ENCODE data around the gene TDRKH. TPM values are rescaled to one million over a fixed set of nuclear protein-coding genes. Genes with fewer than 3 reads are reported as not detected.

The TDRKH gene
- total RNA-seq, 1 donor from 2014 or later = 6.8 TPM

GRCh38 chr1:151763990-151764389 is 26.3 kb downstream of the TDRKH start:
- DNase-seq (ENCODE audit: low read depth) (no peak), FAIRE-seq (no peak)
- TF ChIP-seq CTCF (IDR thresholded peaks at IDR 0.05; ENCODE audit: insufficient read depth, low read length, severe bottlenecking) = no peak
- Histone ChIP-seq H3K27me3 (ENCODE audit: control insufficient read depth, insufficient read depth, low read length) (no peaks in the 10 kb centered on the region), H3K36me3 (ENCODE audit: control insufficient read depth, insufficient read depth, low read length) (peaks cover 6% of the 10 kb centered on the region), H3K4me3 (ENCODE audit: low read depth, low read length) (peak overlapping the region; percentile 70)

- TF ChIP-seq CTCF (IDR thresholded peaks at IDR 0.05; ENCODE audit: insufficient read depth, low read length, severe bottlenecking) = no peak
- H3K27me3 ChIP-seq (ENCODE audit: control insufficient read depth, insufficient read depth, low read length) = no peaks in the 10 kb centered on the region
- H3K36me3 ChIP-seq (ENCODE audit: control insufficient read depth, insufficient read depth, low read length) = peaks cover 6% of the 10 kb centered on the region
- DNase-seq (ENCODE audit: low read depth) (peak; percentile 48), FAIRE-seq (no peak)
- H3K4me3 ChIP-seq (ENCODE audit: low read depth, low read length) = peak within 1 kb of the TSS; percentile 70
Measured at GRCh38 chr1:151762941-151763921, 27.1 kb downstream of the TDRKH start, which contains the start of gene MRPL9. Gene MRPL9 (minus strand): TSS chr1:151763496. CDS start chr1:151763479, 17 bp downstream.

DNA sequence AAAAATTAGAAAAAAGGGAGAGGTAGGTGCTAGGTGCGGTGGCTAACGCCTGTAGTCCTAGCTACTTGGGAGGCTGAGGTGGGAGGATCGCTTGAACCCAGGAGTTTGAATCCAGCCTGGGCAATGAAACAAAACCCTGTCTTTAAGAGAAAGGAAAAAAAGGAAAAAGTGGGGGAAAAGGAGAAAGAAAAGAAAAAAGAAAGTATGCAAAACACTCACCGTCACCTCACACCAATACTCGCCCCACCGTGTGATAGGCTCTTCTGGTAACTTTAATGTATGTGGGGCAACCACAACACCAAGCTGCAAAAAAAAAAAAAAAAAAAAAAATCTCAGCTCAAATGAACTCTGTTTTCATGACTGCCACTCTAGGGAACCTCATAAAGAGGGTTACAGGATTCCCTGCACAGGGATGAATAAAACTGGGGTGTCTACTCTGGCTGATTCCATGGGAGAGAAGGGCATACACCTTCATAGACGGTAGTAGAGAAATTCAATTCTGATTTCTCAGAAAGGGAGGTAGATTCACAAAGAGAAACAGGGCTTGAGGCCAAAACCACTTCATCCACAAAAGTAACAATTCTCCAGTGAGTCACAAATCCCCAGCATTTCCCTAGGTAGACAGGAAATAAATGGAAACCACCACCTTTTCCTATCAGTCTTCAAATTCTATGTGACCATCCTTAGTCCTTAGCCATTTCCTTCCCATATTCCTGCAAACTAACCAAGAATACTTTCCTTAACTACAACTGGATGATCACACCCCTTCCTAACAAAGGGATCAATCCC is 29.5 kb downstream of the TDRKH start:
- no peak for TF ChIP-seq CTCF (IDR thresholded peaks at IDR 0.05; ENCODE audit: insufficient read depth, low read length, severe bottlenecking)
- no peaks in the 10 kb centered on the region for H3K27me3 ChIP-seq (ENCODE audit: control insufficient read depth, insufficient read depth, low read length)
- no peak overlapping the region for H3K4me3 ChIP-seq (ENCODE audit: low read depth, low read length)
- H3K36me3 ChIP-seq (ENCODE audit: control insufficient read depth, insufficient read depth, low read length) = peaks cover 6% of the 10 kb centered on the region
- DNase-seq (ENCODE audit: low read depth) (peak; percentile 52), FAIRE-seq (no peak)

DNA sequence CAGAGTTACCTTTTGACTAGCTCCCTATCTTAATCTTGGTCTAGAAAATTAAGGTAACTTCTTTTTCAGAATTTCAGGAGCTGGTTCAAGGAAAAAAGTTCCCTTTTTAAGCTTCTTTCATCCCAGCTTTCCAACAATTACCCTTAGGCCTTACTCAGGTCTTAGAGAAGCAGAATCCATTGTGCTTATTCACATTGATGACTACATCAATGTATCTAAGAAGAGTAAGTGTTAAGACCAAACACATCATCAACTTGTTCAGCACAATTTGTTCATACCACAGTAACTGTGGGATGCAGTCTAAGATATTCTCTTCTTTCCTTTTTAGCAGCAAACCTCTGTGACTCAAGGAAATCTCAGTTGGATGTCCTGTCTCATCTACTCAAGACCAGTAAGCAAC is 31.1 kb downstream of the TDRKH start:
- Histone ChIP-seq H3K27me3 (ENCODE audit: control insufficient read depth, insufficient read depth, low read length) (no peaks in the 10 kb centered on the region), H3K36me3 (ENCODE audit: control insufficient read depth, insufficient read depth, low read length) (peaks cover 6% of the 10 kb centered on the region), H3K4me3 (ENCODE audit: low read depth, low read length) (no peak overlapping the region)
- FAIRE-seq (no peak), DNase-seq (ENCODE audit: low read depth) (peak; percentile 59)
- TF ChIP-seq CTCF (IDR thresholded peaks at IDR 0.05; ENCODE audit: insufficient read depth, low read length, severe bottlenecking) = no peak

DNA sequence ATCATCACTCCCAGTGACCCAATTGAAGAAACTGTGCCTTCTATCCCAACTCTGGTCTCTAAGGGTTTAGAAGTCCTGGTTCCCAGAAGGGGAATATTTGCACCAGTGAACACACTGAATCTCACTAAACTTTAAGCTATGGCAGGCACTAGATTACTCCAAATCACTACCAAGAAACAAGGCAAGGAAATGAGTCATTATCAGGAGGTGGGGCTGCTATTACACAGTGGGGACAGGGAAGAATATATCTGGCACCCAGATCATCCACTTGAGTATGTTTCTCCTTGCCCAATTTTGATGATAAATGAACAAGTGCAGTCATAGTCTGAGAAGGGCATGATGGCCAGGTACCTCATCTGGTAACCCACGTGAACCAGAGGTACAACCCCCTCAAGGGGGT is 34.0 kb downstream of the TDRKH start:
- DNase-seq (ENCODE audit: low read depth) (peak; percentile 65), FAIRE-seq (no peak)
- Histone ChIP-seq H3K27me3 (ENCODE audit: control insufficient read depth, insufficient read depth, low read length) (no peaks in the 10 kb centered on the region), H3K36me3 (ENCODE audit: control insufficient read depth, insufficient read depth, low read length) (peaks cover 5% of the 10 kb centered on the region), H3K4me3 (ENCODE audit: low read depth, low read length) (no peak overlapping the region)
- TF ChIP-seq CTCF (IDR thresholded peaks at IDR 0.05; ENCODE audit: insufficient read depth, low read length, severe bottlenecking) = no peak
